HEK293 (cell line): Measurements from ENCODE around the gene EXD2.

ENCODE experiments used
- FEZF1 ChIP-seq: fragments of 450-650 bp; formaldehyde crosslinking; IDR thresholded peaks from 2 replicates; pipeline ENCODE4 v1.5.1; 2016; ENCODE audit warnings: missing biosample characterization, missing genetic modification characterization
- GLI2 ChIP-seq: fragments of 450-650 bp; formaldehyde crosslinking; IDR thresholded peaks from 2 replicates; pipeline ENCODE4; 2017; ENCODE audit warnings: missing biosample characterization, missing genetic modification characterization, low read depth, borderline replicate concordance
- IKZF3 ChIP-seq: fragments of 450-650 bp; IDR thresholded peaks from 2 replicates; pipeline ENCODE4 v1.5.0; 2018; ENCODE audit warnings: missing biosample characterization, mild to moderate bottlenecking, missing genetic modification characterization, moderate library complexity
- PRDM1 ChIP-seq: fragments of 450-650 bp; formaldehyde crosslinking; IDR thresholded peaks from 2 replicates; pipeline ENCODE4; 2016; ENCODE audit warnings: missing biosample characterization, missing genetic modification characterization
- RBAK ChIP-seq: fragments of 450-650 bp; formaldehyde crosslinking; IDR thresholded peaks from 2 replicates; pipeline ENCODE4 v1.5.1; 2016; ENCODE audit warnings: missing biosample characterization, missing genetic modification characterization
- SETDB1 ChIP-seq: IDR thresholded peaks from one replicate; pipeline ENCODE4 v1.6.1; 2017; ENCODE audit warnings: mild to moderate bottlenecking, low read length, moderate library complexity, mixed read lengths; ENCODE audit not compliant: insufficient read length
- YY1 ChIP-seq: fragments of 450-650 bp; formaldehyde crosslinking; IDR thresholded peaks from 2 replicates; pipeline ENCODE4 v1.5.1; 2018; ENCODE audit warnings: missing biosample characterization, missing genetic modification characterization
- ZFHX2 ChIP-seq: fragments of 450-650 bp; formaldehyde crosslinking; conservative IDR thresholded peaks from 2 replicates; pipeline ENCODE4 v1.5.1; 2016; ENCODE audit warnings: missing biosample characterization, missing genetic modification characterization
- ZFP3 ChIP-seq: fragments of 450-650 bp; formaldehyde crosslinking; IDR thresholded peaks from 2 replicates; pipeline ENCODE4 v1.5.1; 2016; ENCODE audit warnings: low read depth, missing biosample characterization, missing genetic modification characterization
- ZFP69B ChIP-seq: fragments of 450-650 bp; formaldehyde crosslinking; IDR thresholded peaks from 2 replicates; pipeline ENCODE4 v1.5.1; 2016; ENCODE audit warnings: missing biosample characterization, missing genetic modification characterization
- ZNF114 ChIP-seq: fragments of 450-650 bp; formaldehyde crosslinking; IDR thresholded peaks from 2 replicates; pipeline ENCODE4 v1.5.0; 2017; ENCODE audit warnings: missing biosample characterization, missing genetic modification characterization
- ZNF132 ChIP-seq: fragments of 450-650 bp; formaldehyde crosslinking; IDR thresholded peaks from 2 replicates; pipeline ENCODE4 v1.5.1; 2017; ENCODE audit warnings: missing biosample characterization, missing genetic modification characterization, borderline replicate concordance
- ZNF138 ChIP-seq: fragments of 450-650 bp; formaldehyde crosslinking; IDR thresholded peaks from 2 replicates; pipeline ENCODE4 v1.5.1; 2016; ENCODE audit warnings: missing biosample characterization, missing genetic modification characterization, borderline replicate concordance
- ZNF169 ChIP-seq: fragments of 450-650 bp; formaldehyde crosslinking; IDR thresholded peaks from 2 replicates; pipeline ENCODE4 v1.5.1; 2016; ENCODE audit warnings: missing biosample characterization, missing genetic modification characterization
- ZNF174 ChIP-seq: fragments of 450-650 bp; formaldehyde crosslinking; IDR thresholded peaks from 2 replicates; pipeline ENCODE4 v1.5.0; 2017; ENCODE audit warnings: missing biosample characterization, mild to moderate bottlenecking, missing genetic modification characterization
- ZNF211 ChIP-seq: fragments of 450-650 bp; formaldehyde crosslinking; IDR thresholded peaks from 2 replicates; pipeline ENCODE4 v1.5.1; 2016; ENCODE audit warnings: low read depth, missing biosample characterization, missing genetic modification characterization
- ZNF23 ChIP-seq: fragments of 450-650 bp; formaldehyde crosslinking; IDR thresholded peaks from 2 replicates; pipeline ENCODE4 v1.5.1; 2016; ENCODE audit warnings: missing biosample characterization, missing genetic modification characterization, borderline replicate concordance
- ZNF248 ChIP-seq: fragments of 450-650 bp; formaldehyde crosslinking; IDR thresholded peaks from 2 replicates; pipeline ENCODE4 v1.5.1; 2017; ENCODE audit warnings: missing biosample characterization, missing genetic modification characterization
- ZNF292 ChIP-seq: fragments of 450-650 bp; formaldehyde crosslinking; IDR thresholded peaks from 2 replicates; pipeline ENCODE4 v1.5.1; 2016; ENCODE audit warnings: low read depth, missing biosample characterization, missing genetic modification characterization, borderline replicate concordance
- ZNF350 ChIP-seq: fragments of 450-650 bp; formaldehyde crosslinking; IDR thresholded peaks from 2 replicates; pipeline ENCODE4 v1.5.0; 2017; ENCODE audit warnings: missing biosample characterization, mild to moderate bottlenecking, missing genetic modification characterization
- ZNF354C ChIP-seq: fragments of 450-650 bp; formaldehyde crosslinking; IDR thresholded peaks from 2 replicates; pipeline ENCODE4 v1.5.1; 2016; ENCODE audit warnings: missing biosample characterization, missing genetic modification characterization, low read depth, borderline replicate concordance
- ZNF394 ChIP-seq: fragments of 450-650 bp; formaldehyde crosslinking; IDR thresholded peaks from 2 replicates; pipeline ENCODE4 v1.5.1; 2016; ENCODE audit warnings: missing biosample characterization, missing genetic modification characterization, mild to moderate bottlenecking, moderate library complexity, borderline replicate concordance
- ZNF416 ChIP-seq: fragments of 450-650 bp; formaldehyde crosslinking; IDR thresholded peaks from 2 replicates; pipeline ENCODE4 v1.5.1; 2016; ENCODE audit warnings: missing biosample characterization, missing genetic modification characterization
- ZNF48 ChIP-seq: fragments of 450-650 bp; formaldehyde crosslinking; IDR thresholded peaks from 2 replicates; pipeline ENCODE4 v1.5.1; 2016; ENCODE audit warnings: missing biosample characterization, missing genetic modification characterization
- ZNF585B ChIP-seq: fragments of 450-650 bp; formaldehyde crosslinking; IDR thresholded peaks from 2 replicates; pipeline ENCODE4 v1.5.1; 2016; ENCODE audit warnings: missing biosample characterization, missing genetic modification characterization
- ZNF626 ChIP-seq: fragments of 450-650 bp; sonication (Bioruptor Pico); formaldehyde crosslinking; IDR thresholded peaks from 2 replicates; pipeline ENCODE4 v1.5.1; 2018; ENCODE audit warnings: missing biosample characterization, missing genetic modification characterization, inconsistent platforms
- ZNF777 ChIP-seq: fragments of 450-650 bp; formaldehyde crosslinking; IDR thresholded peaks from 2 replicates; pipeline ENCODE4 v1.5.1; 2017; ENCODE audit warnings: missing biosample characterization, missing genetic modification characterization, borderline replicate concordance
- ZSCAN23 ChIP-seq: fragments of 450-650 bp; formaldehyde crosslinking; IDR thresholded peaks from 2 replicates; pipeline ENCODE4 v1.5.1; 2016; ENCODE audit warnings: missing biosample characterization, missing genetic modification characterization
- TF ChIP-seq, protein P1 (sequence below): fragments of 450-650 bp; formaldehyde crosslinking; IDR thresholded peaks from 2 replicates; pipeline ENCODE4 v1.5.1; 2016; ENCODE audit warnings: missing biosample characterization, missing genetic modification characterization
- TF ChIP-seq, protein P2 (sequence below): fragments of 450-650 bp; formaldehyde crosslinking; IDR thresholded peaks from 2 replicates; pipeline ENCODE4 v1.5.1; 2016; ENCODE audit warnings: missing biosample characterization, missing genetic modification characterization, borderline replicate concordance
- TF ChIP-seq, protein P3 (sequence below): sonication (generic); formaldehyde crosslinking; IDR thresholded peaks from 2 replicates; pipeline ENCODE4 v1.8.1; 2022; ENCODE audit warnings: mild to moderate bottlenecking, moderate library complexity, missing genetic modification reagents
- TF ChIP-seq, protein P4 (sequence below): fragments of 450-650 bp; formaldehyde crosslinking; IDR thresholded peaks from 2 replicates; pipeline ENCODE4 v1.5.1; 2016; ENCODE audit warnings: missing biosample characterization, missing genetic modification characterization

EXD2 gene

DNA sequence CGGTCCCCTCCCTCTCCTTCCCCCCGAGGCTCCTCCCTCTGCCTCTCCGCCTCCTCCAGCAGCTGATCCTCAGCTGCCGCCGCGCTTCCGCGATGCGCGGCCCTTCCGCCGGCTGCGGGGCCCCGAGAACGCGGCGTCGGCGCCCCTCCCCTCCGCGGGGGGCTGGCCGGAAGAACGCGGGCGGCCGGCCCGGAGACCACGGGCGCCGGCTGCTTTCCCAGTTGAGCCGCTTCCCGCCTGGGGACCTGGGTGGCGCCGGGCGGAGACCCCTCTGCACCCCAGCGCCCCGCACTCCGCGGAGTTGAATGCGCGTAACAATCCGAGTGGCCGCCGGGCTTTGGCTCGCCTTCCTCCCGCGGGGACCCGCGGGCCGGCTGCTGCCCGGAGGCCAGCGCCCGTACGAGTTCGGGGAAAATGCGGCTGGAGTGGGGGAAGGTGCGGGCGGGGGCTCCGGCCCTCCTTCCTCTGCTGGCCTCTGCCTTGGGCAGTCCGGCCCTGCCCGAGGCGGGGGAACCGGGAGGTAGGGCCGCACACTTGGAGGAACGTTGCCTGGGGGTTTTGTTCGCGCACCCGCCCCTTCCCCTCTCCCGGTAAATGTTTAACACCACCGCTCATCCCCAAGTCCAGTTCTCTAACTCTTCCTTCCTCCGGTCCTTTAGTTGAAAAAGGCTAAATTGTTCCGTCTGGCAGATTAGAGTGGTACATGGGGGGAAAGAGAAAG lies 38.0 kb upstream of the EXD2 start (continued):
- TF ChIP-seq IKZF3 (tag by site-specific recombination): peak; percentile 37; the same call in 1 of the 2 replicates
- no peak for TF ChIP-seq PRDM1
- TF ChIP-seq, protein P1, sequence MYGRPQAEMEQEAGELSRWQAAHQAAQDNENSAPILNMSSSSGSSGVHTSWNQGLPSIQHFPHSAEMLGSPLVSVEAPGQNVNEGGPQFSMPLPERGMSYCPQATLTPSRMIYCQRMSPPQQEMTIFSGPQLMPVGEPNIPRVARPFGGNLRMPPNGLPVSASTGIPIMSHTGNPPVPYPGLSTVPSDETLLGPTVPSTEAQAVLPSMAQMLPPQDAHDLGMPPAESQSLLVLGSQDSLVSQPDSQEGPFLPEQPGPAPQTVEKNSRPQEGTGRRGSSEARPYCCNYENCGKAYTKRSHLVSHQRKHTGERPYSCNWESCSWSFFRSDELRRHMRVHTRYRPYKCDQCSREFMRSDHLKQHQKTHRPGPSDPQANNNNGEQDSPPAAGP: peak; percentile 11; the same call in 1 of the 2 replicates
- TF ChIP-seq ZNF394 (tag by site-specific recombination): peak; percentile 33; the same call in 1 of the 2 replicates
- no peak for TF ChIP-seq ZNF23 (tag by site-specific recombination)
- TF ChIP-seq ZNF114 (tag by site-specific recombination): no peak
- TF ChIP-seq ZNF174 (tag by site-specific recombination): no peak
- no peak for TF ChIP-seq ZNF292
- no peak; the same call in 1 of the 2 replicates for TF ChIP-seq YY1 (tag by site-specific recombination)
- TF ChIP-seq ZNF354C (tag by site-specific recombination): no peak
- TF ChIP-seq, protein P2, sequence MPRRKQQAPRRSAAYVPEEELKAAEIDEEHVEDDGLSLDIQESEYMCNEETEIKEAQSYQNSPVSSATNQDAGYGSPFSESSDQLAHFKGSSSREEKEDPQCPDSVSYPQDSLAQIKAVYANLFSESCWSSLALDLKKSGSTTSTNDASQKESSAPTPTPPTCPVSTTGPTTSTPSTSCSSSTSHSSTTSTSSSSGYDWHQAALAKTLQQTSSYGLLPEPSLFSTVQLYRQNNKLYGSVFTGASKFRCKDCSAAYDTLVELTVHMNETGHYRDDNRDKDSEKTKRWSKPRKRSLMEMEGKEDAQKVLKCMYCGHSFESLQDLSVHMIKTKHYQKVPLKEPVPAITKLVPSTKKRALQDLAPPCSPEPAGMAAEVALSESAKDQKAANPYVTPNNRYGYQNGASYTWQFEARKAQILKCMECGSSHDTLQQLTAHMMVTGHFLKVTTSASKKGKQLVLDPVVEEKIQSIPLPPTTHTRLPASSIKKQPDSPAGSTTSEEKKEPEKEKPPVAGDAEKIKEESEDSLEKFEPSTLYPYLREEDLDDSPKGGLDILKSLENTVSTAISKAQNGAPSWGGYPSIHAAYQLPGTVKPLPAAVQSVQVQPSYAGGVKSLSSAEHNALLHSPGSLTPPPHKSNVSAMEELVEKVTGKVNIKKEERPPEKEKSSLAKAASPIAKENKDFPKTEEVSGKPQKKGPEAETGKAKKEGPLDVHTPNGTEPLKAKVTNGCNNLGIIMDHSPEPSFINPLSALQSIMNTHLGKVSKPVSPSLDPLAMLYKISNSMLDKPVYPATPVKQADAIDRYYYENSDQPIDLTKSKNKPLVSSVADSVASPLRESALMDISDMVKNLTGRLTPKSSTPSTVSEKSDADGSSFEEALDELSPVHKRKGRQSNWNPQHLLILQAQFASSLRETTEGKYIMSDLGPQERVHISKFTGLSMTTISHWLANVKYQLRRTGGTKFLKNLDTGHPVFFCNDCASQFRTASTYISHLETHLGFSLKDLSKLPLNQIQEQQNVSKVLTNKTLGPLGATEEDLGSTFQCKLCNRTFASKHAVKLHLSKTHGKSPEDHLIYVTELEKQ: no peak
- no peak for TF ChIP-seq ZNF416 (tag by site-specific recombination)
- TF ChIP-seq GLI2: no peak
- no peak for TF ChIP-seq ZFP3 (tag by site-specific recombination)
- TF ChIP-seq ZFHX2: no peak; the same call in 1 of the 2 replicates
- no peak for TF ChIP-seq ZNF248 (tag by site-specific recombination)
- TF ChIP-seq ZNF132: no peak
- no peak for TF ChIP-seq ZNF169
- no peak for TF ChIP-seq ZNF585B (tag by site-specific recombination)
- TF ChIP-seq SETDB1: no peak
- no peak for TF ChIP-seq ZFP69B (tag by site-specific recombination)
- TF ChIP-seq ZNF48 (tag by site-specific recombination): no peak
- TF ChIP-seq RBAK (tag by site-specific recombination): no peak
- no peak for TF ChIP-seq FEZF1
- TF ChIP-seq ZNF138: no peak
- TF ChIP-seq ZNF626 (tag by site-specific recombination): no peak
- TF ChIP-seq ZNF211: no peak
- no peak for TF ChIP-seq ZNF777 (tag by site-specific recombination)
- TF ChIP-seq ZNF350 (tag by site-specific recombination): no peak
- TF ChIP-seq, protein P3, sequence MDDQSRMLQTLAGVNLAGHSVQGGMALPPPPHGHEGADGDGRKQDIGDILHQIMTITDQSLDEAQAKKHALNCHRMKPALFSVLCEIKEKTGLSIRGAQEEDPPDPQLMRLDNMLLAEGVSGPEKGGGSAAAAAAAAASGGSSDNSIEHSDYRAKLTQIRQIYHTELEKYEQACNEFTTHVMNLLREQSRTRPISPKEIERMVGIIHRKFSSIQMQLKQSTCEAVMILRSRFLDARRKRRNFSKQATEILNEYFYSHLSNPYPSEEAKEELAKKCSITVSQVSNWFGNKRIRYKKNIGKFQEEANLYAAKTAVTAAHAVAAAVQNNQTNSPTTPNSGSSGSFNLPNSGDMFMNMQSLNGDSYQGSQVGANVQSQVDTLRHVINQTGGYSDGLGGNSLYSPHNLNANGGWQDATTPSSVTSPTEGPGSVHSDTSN (CRISPR knock-in tag): no peak
- no peak for TF ChIP-seq ZSCAN23 (tag by site-specific recombination)
- TF ChIP-seq, protein P4, sequence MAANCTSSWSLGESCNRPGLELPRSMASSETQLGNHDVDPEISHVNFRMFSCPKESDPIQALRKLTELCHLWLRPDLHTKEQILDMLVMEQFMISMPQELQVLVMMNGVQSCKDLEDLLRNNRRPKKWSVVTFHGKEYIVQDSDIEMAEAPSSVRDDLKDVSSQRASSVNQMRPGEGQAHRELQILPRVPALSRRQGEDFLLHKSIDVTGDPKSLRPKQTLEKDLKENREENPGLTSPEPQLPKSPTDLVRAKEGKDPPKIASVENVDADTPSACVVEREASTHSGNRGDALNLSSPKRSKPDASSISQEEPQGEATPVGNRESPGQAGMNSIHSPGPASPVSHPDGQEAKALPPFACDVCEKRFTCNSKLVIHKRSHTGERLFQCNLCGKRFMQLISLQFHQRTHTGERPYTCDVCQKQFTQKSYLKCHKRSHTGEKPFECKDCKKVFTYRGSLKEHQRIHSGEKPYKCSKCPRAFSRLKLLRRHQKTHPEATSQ (tag by site-specific recombination): no peak
